ENCODE results near the gene YWHAG. TPM values are rescaled to one million over a fixed set of nuclear protein-coding genes. Genes with fewer than 3 reads are reported as not detected.

The YWHAG gene
- total and polyA plus RNA-seq, 9 of the 15 experiments (the other 6 are each of a cell fraction or from before 2014, with no cell fraction given): 30.4 to 246 (median 94.5) TPM

GRCh38 chr7:76359111-76359977, 553 bp upstream of the YWHAG start (continued):
- TF ChIP-seq MYC (IDR thresholded peaks at IDR 0.05; ENCODE audit: low read depth, low read length): peak; percentile 55; the same call in 1 of the 2 replicates
- no peak; the same call in 1 of the 2 replicates for TF ChIP-seq MYC (CRISPR knock-in tag; IDR thresholded peaks at IDR 0.05; ENCODE audit: borderline replicate concordance, low read depth)
- no peak for TF ChIP-seq ZNF57 (CRISPR knock-in tag; IDR thresholded peaks at IDR 0.05)
- peak; percentile 54 for TF ChIP-seq SMC3 (conservative IDR thresholded peaks at IDR 0.05; ENCODE audit: insufficient read depth, low read depth, low read length)
- no peak; the same call in 1 of the 2 replicates for TF ChIP-seq GTF2E2 (tag; IDR thresholded peaks at IDR 0.05)
- no peak for TF ChIP-seq TFAM (CRISPR knock-in tag; conservative IDR thresholded peaks at IDR 0.05)
- TF ChIP-seq SFPQ (IDR thresholded peaks at IDR 0.05; ENCODE audit: low read depth, low read length): no peak
- TF ChIP-seq ZNF740 (CRISPR knock-in tag; IDR thresholded peaks at IDR 0.05): peak; percentile 100
- TF ChIP-seq ZNF740 (tag; IDR thresholded peaks at IDR 0.05): peak in 1 of 2 experiments; percentile 100; a peak in 2 of 4 replicates
- TF ChIP-seq DMBX1 (CRISPR knock-in tag; IDR thresholded peaks at IDR 0.05; ENCODE audit: borderline replicate concordance): 0 out of 2 replicates have a peak, but pooled peaks have one; percentile 14
- peak; percentile 82; the same call in 1 of the 2 replicates for TF ChIP-seq JUN (IDR thresholded peaks at IDR 0.05; ENCODE audit: borderline replicate concordance, low read depth, low read length)
- TF ChIP-seq JUN (CRISPR knock-in tag; IDR thresholded peaks at IDR 0.05; ENCODE audit: borderline replicate concordance): no peak
- peak; percentile 71 for TF ChIP-seq PRDM10 (IDR thresholded peaks at IDR 0.05; ENCODE audit: partially characterized antibody)
- no peak for TF ChIP-seq ARID2 (IDR thresholded peaks at IDR 0.05)
- TF ChIP-seq ZNF766 (CRISPR knock-in tag; conservative IDR thresholded peaks at IDR 0.05): peak; percentile 73; the same call in 1 of the 2 replicates
- peak; percentile 30; the same call in 1 of the 2 replicates for TF ChIP-seq LCOR (CRISPR knock-in tag; IDR thresholded peaks at IDR 0.05)
- 0 out of 2 replicates have a peak, but pooled peaks have one; percentile 46 for TF ChIP-seq ZNF224 (CRISPR knock-in tag; IDR thresholded peaks at IDR 0.05)
- no peak for TF ChIP-seq TRIM25 (IDR thresholded peaks at IDR 0.05; ENCODE audit: borderline replicate concordance)
